Osteocyte (in vitro differentiated cells): ENCODE data around the gene VWA1. TPM values are rescaled to one million over a fixed set of nuclear protein-coding genes. Genes with fewer than 3 reads are reported as not detected.

ENCODE experiments used
- DNase-seq: peaks from one replicate; pipeline ENCODE4 v3.0.0; 2021; ENCODE audit warnings: mixed read lengths; ENCODE audit not compliant: unreplicated experiment; ENCODE audit errors: extremely low spot score
- H3K27ac Mint-ChIP-seq: one replicate; pipeline ENCODE4 v1.8.0; 2021; ENCODE audit warnings: mild to moderate bottlenecking, mixed read lengths; ENCODE audit not compliant: unreplicated experiment
- H3K27me3 Mint-ChIP-seq: one replicate; pipeline ENCODE4 v1.8.0; 2021; ENCODE audit warnings: mixed read lengths; ENCODE audit not compliant: unreplicated experiment
- H3K36me3 Mint-ChIP-seq: one replicate; pipeline ENCODE4 v1.8.0; 2021; ENCODE audit warnings: mixed read lengths; ENCODE audit not compliant: unreplicated experiment
- H3K4me1 Mint-ChIP-seq: one replicate; pipeline ENCODE4 v1.8.0; 2021; ENCODE audit warnings: mixed read lengths; ENCODE audit not compliant: unreplicated experiment
- H3K4me3 Mint-ChIP-seq: one replicate; pipeline ENCODE4 v1.8.0; 2021; ENCODE audit warnings: mild to moderate bottlenecking, moderate library complexity, mixed read lengths; ENCODE audit not compliant: unreplicated experiment
- H3K9me3 Mint-ChIP-seq: one replicate; pipeline ENCODE4 v1.8.0; 2021; ENCODE audit warnings: mixed read lengths; ENCODE audit not compliant: unreplicated experiment
- total RNA-seq: library from RNA; stranded (reverse); gene quantifications from 2 replicates; pipeline ENCODE4 v1.2.1, GENCODE V29; 2021
- TF ChIP-seq, protein P1 (sequence below): fragments of 200-600 bp; sonication (generic); IDR thresholded peaks from 2 replicates; pipeline ENCODE4 v1.5.0; 2021; ENCODE audit warnings: antibody characterized with exemption, mild to moderate bottlenecking, moderate library complexity

VWA1 gene
- total RNA-seq, 1 donor from 2014 or later, result 17.5 TPM

GRCh38 chr1:1432274-1432950 lies 3.1 kb upstream of the VWA1 start:
- Mint-ChIP-seq H3K9me3 (no peaks in the 10 kb centered on the region), H3K4me1 (peaks cover 49% of the 10 kb centered on the region), H3K27ac (peak overlapping the region; percentile 60), H3K36me3 (no peaks in the 10 kb centered on the region), H3K27me3 (no peaks in the 10 kb centered on the region), H3K4me3 (no peak overlapping the region)
- DNase-seq, result no peak
- TF ChIP-seq, protein P1, sequence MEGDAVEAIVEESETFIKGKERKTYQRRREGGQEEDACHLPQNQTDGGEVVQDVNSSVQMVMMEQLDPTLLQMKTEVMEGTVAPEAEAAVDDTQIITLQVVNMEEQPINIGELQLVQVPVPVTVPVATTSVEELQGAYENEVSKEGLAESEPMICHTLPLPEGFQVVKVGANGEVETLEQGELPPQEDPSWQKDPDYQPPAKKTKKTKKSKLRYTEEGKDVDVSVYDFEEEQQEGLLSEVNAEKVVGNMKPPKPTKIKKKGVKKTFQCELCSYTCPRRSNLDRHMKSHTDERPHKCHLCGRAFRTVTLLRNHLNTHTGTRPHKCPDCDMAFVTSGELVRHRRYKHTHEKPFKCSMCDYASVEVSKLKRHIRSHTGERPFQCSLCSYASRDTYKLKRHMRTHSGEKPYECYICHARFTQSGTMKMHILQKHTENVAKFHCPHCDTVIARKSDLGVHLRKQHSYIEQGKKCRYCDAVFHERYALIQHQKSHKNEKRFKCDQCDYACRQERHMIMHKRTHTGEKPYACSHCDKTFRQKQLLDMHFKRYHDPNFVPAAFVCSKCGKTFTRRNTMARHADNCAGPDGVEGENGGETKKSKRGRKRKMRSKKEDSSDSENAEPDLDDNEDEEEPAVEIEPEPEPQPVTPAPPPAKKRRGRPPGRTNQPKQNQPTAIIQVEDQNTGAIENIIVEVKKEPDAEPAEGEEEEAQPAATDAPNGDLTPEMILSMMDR, result no peak

DNA sequence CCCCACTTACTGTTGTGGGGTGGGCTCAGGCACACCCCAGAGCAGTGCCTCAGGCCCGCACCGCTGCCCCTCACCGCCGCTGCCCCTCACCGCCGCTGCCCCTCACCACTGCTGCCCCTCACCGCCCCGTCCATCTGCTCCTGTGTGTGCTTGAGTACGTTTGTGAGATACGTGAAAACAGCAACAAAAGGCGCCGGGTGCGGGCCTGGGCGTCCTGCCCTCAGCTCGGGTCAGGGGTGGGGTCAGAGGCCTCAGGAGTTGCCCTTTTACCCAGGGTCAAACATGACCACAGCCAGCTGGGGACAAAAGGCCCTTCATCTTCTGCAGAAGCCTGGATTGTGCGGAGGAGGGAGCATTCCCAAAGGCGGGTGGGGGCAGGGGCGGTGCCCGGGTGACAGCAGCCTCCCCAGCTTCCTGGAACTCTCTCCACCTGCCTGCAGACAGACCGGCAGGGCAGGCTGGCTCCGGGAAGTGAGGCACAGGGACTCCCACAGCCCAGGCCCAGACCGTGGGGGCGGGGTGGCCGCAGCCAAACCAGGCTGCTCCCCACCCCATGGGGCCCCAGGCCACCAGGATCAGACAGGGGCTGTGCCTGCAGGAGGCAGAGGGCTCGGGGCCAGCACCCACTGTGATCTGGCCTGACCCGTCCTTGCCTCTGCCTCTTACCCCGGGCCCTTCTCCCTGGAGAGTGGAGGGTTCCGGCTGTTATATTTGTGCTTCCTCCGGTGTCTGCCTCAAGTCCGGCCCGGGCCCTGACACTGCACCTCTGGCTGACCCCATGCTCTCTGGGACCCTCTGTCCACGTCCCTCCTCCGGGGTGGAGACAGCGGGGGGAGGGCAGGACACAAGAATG lies 2.3 kb upstream of the VWA1 start:
- Mint-ChIP-seq H3K36me3 (no peaks in the 10 kb centered on the region), H3K4me1 (peaks cover 53% of the 10 kb centered on the region), H3K27me3 (no peaks in the 10 kb centered on the region), H3K9me3 (no peaks in the 10 kb centered on the region), H3K27ac (peak overlapping the region; percentile 47), H3K4me3 (no peak overlapping the region)
- TF ChIP-seq, protein P1, result no peak
- DNase-seq, result no peak

GRCh38 chr1:1433804-1434130 lies 1.7 kb upstream of the VWA1 start:
- TF ChIP-seq, protein P1, result no peak
- no peaks in the 10 kb centered on the region for H3K9me3 Mint-ChIP-seq
- no peak overlapping the region for H3K4me3 Mint-ChIP-seq
- DNase-seq, result no peak
- peak overlapping the region; percentile 47 for H3K27ac Mint-ChIP-seq
- H3K27me3 Mint-ChIP-seq, result no peaks in the 10 kb centered on the region
- peaks cover 51% of the 10 kb centered on the region for H3K4me1 Mint-ChIP-seq
- H3K36me3 Mint-ChIP-seq, result no peaks in the 10 kb centered on the region

DNA sequence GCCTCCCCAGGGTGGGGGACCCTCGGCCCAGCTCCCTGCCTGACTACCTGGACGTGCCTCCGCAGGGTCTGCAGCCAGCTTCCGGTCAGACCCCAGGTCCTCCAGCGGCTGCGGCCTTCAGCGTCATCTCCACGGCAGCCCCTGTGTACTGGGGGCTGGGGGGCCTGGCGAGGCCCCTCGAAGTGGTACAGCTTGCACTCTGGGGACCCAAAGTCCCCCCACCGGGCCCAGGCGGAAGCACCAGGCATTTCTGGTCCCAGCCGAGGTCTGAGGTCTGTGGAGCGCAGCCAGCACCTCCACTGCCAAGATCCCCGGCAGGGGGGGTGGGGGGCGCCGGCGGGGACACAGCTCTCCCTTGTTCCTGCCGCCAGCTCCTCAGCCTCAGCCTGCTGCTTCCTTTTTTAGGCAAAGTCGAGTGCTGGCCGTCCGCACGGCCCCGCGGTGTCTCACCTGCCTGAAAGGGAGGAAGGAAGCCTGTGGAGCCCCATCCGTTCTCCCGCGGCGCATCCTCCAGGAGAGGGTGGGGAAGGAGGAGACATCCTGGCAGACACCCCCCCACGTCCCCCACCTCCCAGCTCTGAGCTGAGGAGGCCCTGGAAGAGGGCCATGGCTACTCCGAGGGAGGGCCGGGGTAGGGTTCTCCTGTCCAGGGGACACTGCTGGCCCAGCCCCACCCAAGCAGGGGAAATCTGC lies 1.2 kb upstream of the VWA1 start:
- no peak overlapping the region for H3K27ac Mint-ChIP-seq
- H3K36me3 Mint-ChIP-seq, result no peaks in the 10 kb centered on the region
- H3K4me3 Mint-ChIP-seq, result no peak overlapping the region
- no peaks in the 10 kb centered on the region for H3K9me3 Mint-ChIP-seq
- H3K4me1 Mint-ChIP-seq, result peaks cover 51% of the 10 kb centered on the region
- TF ChIP-seq, protein P1, result no peak
- no peak for DNase-seq
- no peaks in the 10 kb centered on the region for H3K27me3 Mint-ChIP-seq

DNA sequence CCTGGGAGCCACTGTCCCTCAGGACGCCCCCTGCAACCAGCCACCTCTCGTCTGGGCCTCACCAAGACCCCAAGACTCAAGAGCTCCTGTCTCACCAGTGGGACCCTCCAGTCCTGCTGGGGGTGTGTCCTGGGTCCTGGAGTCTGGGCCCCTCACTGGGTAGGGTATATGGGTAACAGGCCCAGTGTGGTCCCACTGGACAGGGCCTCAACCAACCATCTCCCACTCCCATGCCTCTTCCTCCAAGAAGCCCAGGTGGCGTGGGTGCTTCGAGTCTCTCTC lies 725 bp upstream of the VWA1 start:
- Mint-ChIP-seq H3K4me1 (peaks cover 47% of the 10 kb centered on the region), H3K4me3 (peak overlapping the region; percentile 51), H3K27me3 (no peaks in the 10 kb centered on the region), H3K9me3 (no peaks in the 10 kb centered on the region), H3K36me3 (no peaks in the 10 kb centered on the region), H3K27ac (no peak overlapping the region)
- TF ChIP-seq, protein P1, result no peak
- no peak for DNase-seq
